IMR-90 (cell line): Measurements from ENCODE around the gene EDNRB. TPM values are rescaled to one million over a fixed set of nuclear protein-coding genes. Genes with fewer than 3 reads are reported as not detected.

Experiments used
- ATAC-seq: fragments of 200-7000 bp; cut with Tn5 transposase; 2 replicates; pipeline ENCODE4 v1.9.1; 2020; ENCODE audit warnings: low read depth, mild to moderate bottlenecking, moderate library complexity
- BruUV-seq: library from RNA; stranded (reverse); fragments of 400-500 nt; replicated peaks from 2 replicates; lab custom pipeline; 2021; lab: Mats Ljungman, UMichigan
- CTCF ChIA-PET: fragments of 300-600 bp; formaldehyde crosslinking; extraction: SDS; loops from one replicate; lab custom pipeline; 2021; ENCODE audit warnings: antibody characterized with exemption; lab: Yijun Ruan, JAX
- POLR2A ChIA-PET: fragments of 300-600 bp; sonication (Branson Sonifier 250); formaldehyde crosslinking; loops from one replicate; lab custom pipeline; 2022; ENCODE audit warnings: antibody characterized with exemption; ENCODE audit not compliant: unreplicated experiment; lab: Charles Lee
- DNase-seq: peaks from one replicate; pipeline ENCODE4 v3.0.0; 2013
- H2AFZ ChIP-seq: replicated peaks from 2 replicates; pipeline ENCODE3; 2013; ENCODE audit warnings: low read length, mild to moderate bottlenecking; ENCODE audit not compliant: poor library complexity
- H2AK5ac ChIP-seq: 2 replicates; pipeline ENCODE4 v1.6.1; 2013; ENCODE audit warnings: low read depth, low read length, inconsistent platforms
- H2AK9ac ChIP-seq: replicated peaks from 2 replicates; pipeline ENCODE3; 2013; ENCODE audit warnings: mild to moderate bottlenecking, low read depth, low read length, moderate library complexity; ENCODE audit not compliant: poor library complexity
- H2BK120ac ChIP-seq: 2 replicates; pipeline ENCODE4 v1.6.1; 2013; ENCODE audit warnings: low read depth, low read length, inconsistent platforms
- H2BK15ac ChIP-seq: 3 replicates; pipeline ENCODE4 v1.6.1; 2013; ENCODE audit warnings: low read depth, low read length, inconsistent platforms
- H2BK20ac ChIP-seq: 2 replicates; pipeline ENCODE4 v1.6.1; 2013; ENCODE audit warnings: low read depth, mild to moderate bottlenecking, inconsistent platforms, low read length, moderate library complexity
- H2BK5ac ChIP-seq: 2 replicates; pipeline ENCODE4 v1.6.1; 2013; ENCODE audit warnings: mild to moderate bottlenecking, low read depth, low read length, inconsistent platforms; ENCODE audit not compliant: poor library complexity, severe bottlenecking
- H3K14ac ChIP-seq: replicated peaks from 2 replicates; pipeline ENCODE4 v1.6.1; 2013; ENCODE audit warnings: low read depth, low read length, inconsistent platforms
- H3K18ac ChIP-seq: 2 replicates; pipeline ENCODE4 v1.6.1; 2013; ENCODE audit warnings: low read depth, low read length, control low read depth
- H3K23ac ChIP-seq: 2 replicates; pipeline ENCODE4 v1.6.1; 2013; ENCODE audit warnings: low read depth, low read length, inconsistent platforms
- H3K27ac ChIP-seq: 2 replicates; pipeline ENCODE4 v1.5.1; 2013; ENCODE audit warnings: mild to moderate bottlenecking, control low read depth, low read length; ENCODE audit not compliant: insufficient read depth
- H3K27me3 ChIP-seq: 2 replicates; pipeline ENCODE4 v1.6.1; 2013; ENCODE audit warnings: low read length; ENCODE audit not compliant: control insufficient read depth, insufficient read depth
- H3K36me3 ChIP-seq: 2 replicates; pipeline ENCODE4 v1.6.1; 2013; ENCODE audit warnings: low read length, mixed read lengths; ENCODE audit not compliant: control insufficient read depth, insufficient read depth
- H3K4ac ChIP-seq: 2 replicates; pipeline ENCODE4 v1.6.1; 2013; ENCODE audit warnings: low read depth, low read length, inconsistent platforms
- H3K4me1 ChIP-seq: 2 replicates; pipeline ENCODE4 v1.6.1; 2013; ENCODE audit warnings: low read length, mixed read lengths; ENCODE audit not compliant: control insufficient read depth, insufficient read depth
- H3K4me2 ChIP-seq: 2 replicates; pipeline ENCODE4 v1.6.1; 2013; ENCODE audit warnings: low read depth, mild to moderate bottlenecking, control low read depth, low read length, moderate library complexity
- H3K4me3 ChIP-seq: 2 replicates; pipeline ENCODE4 v1.5.1; 2013; ENCODE audit warnings: low read depth, mild to moderate bottlenecking, control low read depth, low read length, moderate library complexity; ENCODE audit not compliant: insufficient read depth
- H3K56ac ChIP-seq: 2 replicates; pipeline ENCODE4 v1.6.1; 2013; ENCODE audit warnings: low read length, inconsistent platforms; ENCODE audit not compliant: insufficient read depth; ENCODE audit errors: extremely low read depth
- H3K79me1 ChIP-seq, 2 experiments: 2 replicates each; pipeline ENCODE4 v1.6.1; 2013; ENCODE audit warnings: low read length in 2 of 2, inconsistent platforms in 1 of 2, low read depth in 1 of 2
- H3K9ac ChIP-seq: 2 replicates; pipeline ENCODE4 v1.6.1; 2013; ENCODE audit warnings: low read depth, low read length, control low read depth
- H3K9me1 ChIP-seq: 2 replicates; pipeline ENCODE4 v1.6.1; 2013; ENCODE audit warnings: low read length, inconsistent platforms; ENCODE audit not compliant: insufficient read depth
- H3K9me3 ChIP-seq: 2 replicates; pipeline ENCODE4 v1.6.1; 2013; ENCODE audit warnings: low read length; ENCODE audit not compliant: control insufficient read depth, insufficient read depth
- H4K20me1 ChIP-seq: 2 replicates; pipeline ENCODE4 v1.6.1; 2013; ENCODE audit warnings: low read length, inconsistent platforms; ENCODE audit not compliant: insufficient read depth
- H4K5ac ChIP-seq: 2 replicates; pipeline ENCODE4 v1.6.1; 2013; ENCODE audit warnings: mild to moderate bottlenecking, low read depth, low read length, control low read depth
- H4K8ac ChIP-seq, 2 experiments: 2 replicates each; pipeline ENCODE4 v1.6.1; 2013; ENCODE audit warnings: low read depth in 2 of 2, low read length in 2 of 2, control low read depth in 1 of 2, inconsistent platforms in 1 of 2
- H4K91ac ChIP-seq: 2 replicates; pipeline ENCODE4 v1.6.1; 2013; ENCODE audit warnings: low read depth, low read length, inconsistent platforms; ENCODE audit not compliant: insufficient read depth
- BHLHE40 ChIP-seq: fragments of 150-350 bp; IDR thresholded peaks from 2 replicates; pipeline ENCODE4 v1.6.1; 2016; ENCODE audit warnings: mild to moderate bottlenecking, low read depth, low read length
- CEBPB ChIP-seq: IDR thresholded peaks from 2 replicates; pipeline ENCODE4 v1.6.1; 2012; ENCODE audit warnings: low read depth, low read length, improper control_type of control experiment
- CHD1 ChIP-seq: IDR thresholded peaks from 2 replicates; pipeline ENCODE4 v1.6.1; 2012; ENCODE audit warnings: low read depth, low read length, improper control_type of control experiment
- CTCF ChIP-seq: conservative IDR thresholded peaks from 2 replicates; pipeline ENCODE4 v1.5.1; 2012; ENCODE audit warnings: mild to moderate bottlenecking, low read depth, low read length, improper control_type of control experiment
- MAFK ChIP-seq: IDR thresholded peaks from 2 replicates; pipeline ENCODE4 v1.6.1; 2012; ENCODE audit warnings: low read depth, low read length, improper control_type of control experiment
- RAD21 ChIP-seq: IDR thresholded peaks from 2 replicates; pipeline ENCODE4 v1.6.1; 2012; ENCODE audit warnings: low read length, improper control_type of control experiment
- SMC3 ChIP-seq: fragments of 150-350 bp; IDR thresholded peaks from 2 replicates; pipeline ENCODE4 v1.6.1; 2016; ENCODE audit warnings: low read depth, mild to moderate bottlenecking, antibody characterized with exemption, low read length, moderate library complexity
- WGBS, 2 experiments: methylation state at CpG; one replicate each; pipeline versions ENCODE4 v1.1.5 to v1.1.7; 2013; ENCODE audit warnings: missing lambda C conversion rate in 2 of 2; ENCODE audit not compliant: insufficient read length in 1 of 2; ENCODE audit errors: extremely low coverage in 2 of 2; 5-methylcytosine and 5-hydroxymethylcytosine counted together
- dilution Hi-C: fragments of 300-500 bp; cut with HindIII; formaldehyde crosslinking; loops from one replicate; pipeline ENCODE4 v1.14.3; 2018; ENCODE audit warnings: low sequenced_read_pairs; ENCODE audit not compliant: unreplicated experiment
- in situ Hi-C: fragments of 300-500 bp; cut with MboI; formaldehyde crosslinking; loops from 3 replicates; pipeline ENCODE4 v1.14.3; 2019; ENCODE audit warnings: low sequenced_read_pairs, inconsistent platforms, mixed read lengths
- intact Hi-C: fragments of 100-400 bp; cut with micrococcal nuclease; formaldehyde crosslinking; loops from 2 replicates; pipeline ENCODE4 v1.10.0; 2022
- polyA plus RNA-seq, 3 experiments: library from polyadenylated mRNA; depleted of rRNA; stranded (reverse); fragments of >200 nt; gene quantifications; 2 replicates each; pipeline ENCODE4 v1.2.3, GENCODE V29; 2012; ENCODE audit warnings: low replicate concordance in 1 of 3
- total RNA-seq: library from RNA; depleted of rRNA; stranded (reverse); fragments of >200 nt; gene quantifications from 2 replicates; pipeline ENCODE4 v1.2.3, GENCODE V29; 2012

The EDNRB gene
- total and polyA plus RNA-seq, 2 of the 4 experiments (the other 2 are of a cell fraction): under 0.01 to 0.09 TPM

- Histone ChIP-seq H3K27me3 (no peaks in the 10 kb centered on the region), H2BK20ac (no peak overlapping the region), H2BK15ac (no peak overlapping the region), H3K9ac (no peak overlapping the region), H3K4me2 (no peak overlapping the region), H4K20me1 (no peaks in the 10 kb centered on the region), H3K9me3 (no peaks in the 10 kb centered on the region), H3K9me1 (no peaks in the 10 kb centered on the region), H2BK120ac (no peak overlapping the region), H3K4me3 (no peak overlapping the region), H3K23ac (no peak overlapping the region), H4K8ac (no peak overlapping the region), H2AK5ac (no peak overlapping the region), H3K4ac (no peak overlapping the region), H2AFZ (no peak overlapping the region), H3K18ac (no peak overlapping the region), H3K79me1 (no peaks in the 10 kb centered on the region), H4K91ac (no peak overlapping the region), H3K36me3 (no peaks in the 10 kb centered on the region), H3K56ac (no peak overlapping the region), H2AK9ac (no peak overlapping the region), H3K14ac (no peak overlapping the region), H3K4me1 (no peaks in the 10 kb centered on the region), H4K5ac (no peak overlapping the region), H3K27ac (no peak overlapping the region), H2BK5ac (no peak overlapping the region)
- no TSS peak for BruUV-seq
- ChIA-PET CTCF (no interaction called here), POLR2A (no interaction called here)
- no CpG with 5 or more reads among the region's 2 CpGs for WGBS, 2 experiments
- intact Hi-C loops: no loop called here
- DNase-seq (no peak), ATAC-seq (no peak)
- no peak for TF ChIP-seq SMC3
- TF ChIP-seq MAFK: no peak
- no peak for TF ChIP-seq CHD1
- no peak for TF ChIP-seq CEBPB
- no peak for TF ChIP-seq RAD21
- no peak for TF ChIP-seq BHLHE40
- no peak for TF ChIP-seq CTCF
- dilution Hi-C loops: no loop called here
- in situ Hi-C loops: no loop called here
Measured at GRCh38 chr13:77966671-77967070, 48.0 kb upstream of the EDNRB start.
